Liver (tissue), 3 donors: ENCODE results near the gene RER1.

Experiments
- ATF3 ChIP-seq: IDR thresholded peaks from 2 replicates; pipeline ENCODE4 v1.6.1; 2016; ENCODE audit warnings: antibody characterized with exemption
- EGR1 ChIP-seq, 2 donors: IDR thresholded peaks; 2 replicates each; pipeline ENCODE4 v1.6.1; 2016 to 2018; ENCODE audit warnings: antibody characterized with exemption in 2 of 2, low read depth in 2 of 2
- GABPA ChIP-seq, 2 donors: IDR thresholded peaks in 1 of 2; conservative IDR thresholded peaks in 1 of 2; 2 replicates each; pipeline ENCODE4 v1.6.1; 2016; ENCODE audit warnings: antibody characterized with exemption in 2 of 2, mild to moderate bottlenecking in 1 of 2, moderate library complexity in 1 of 2
- HNF4G ChIP-seq: IDR thresholded peaks from 2 replicates; pipeline ENCODE4 v1.6.1; 2016; ENCODE audit warnings: antibody characterized with exemption
- JUND ChIP-seq, 2 donors: IDR thresholded peaks; 2 replicates each; pipeline ENCODE4 v1.6.1; 2016; ENCODE audit warnings: antibody characterized with exemption in 2 of 2
- NR2F2 ChIP-seq: IDR thresholded peaks from 2 replicates; pipeline ENCODE4 v1.6.1; 2016; ENCODE audit warnings: antibody characterized with exemption
- RAD21 ChIP-seq, 2 donors: IDR thresholded peaks; 2 replicates each; pipeline ENCODE4 v1.6.1; 2016; ENCODE audit warnings: antibody characterized with exemption in 2 of 2, mild to moderate bottlenecking in 2 of 2
- REST ChIP-seq: IDR thresholded peaks from 2 replicates; pipeline ENCODE4 v1.6.1; 2016; ENCODE audit warnings: antibody characterized with exemption, mild to moderate bottlenecking
- TAF1 ChIP-seq: conservative IDR thresholded peaks from 2 replicates; pipeline ENCODE4 v1.6.1; 2016; ENCODE audit warnings: antibody characterized with exemption, mild to moderate bottlenecking
- YY1 ChIP-seq: IDR thresholded peaks from 2 replicates; pipeline ENCODE4 v1.6.1; 2016; ENCODE audit warnings: antibody characterized with exemption, mild to moderate bottlenecking
- ZBTB33 ChIP-seq: IDR thresholded peaks from 2 replicates; pipeline ENCODE4 v1.6.1; 2016; ENCODE audit warnings: antibody characterized with exemption
- TF ChIP-seq, protein P1 (sequence below): fragments of 150-350 bp; IDR thresholded peaks from 2 replicates; pipeline ENCODE4 v1.5.1; 2017; ENCODE audit warnings: improper control_type of control experiment, low read depth, low read length; ENCODE audit not compliant: missing input control
- TF ChIP-seq, protein P2 (sequence below): IDR thresholded peaks from 2 replicates; pipeline ENCODE4 v1.6.1; 2016; ENCODE audit warnings: antibody characterized with exemption
- donor health status: healthy.
- donor health status: healthy.

- TF ChIP-seq TAF1 (no peak), EGR1 (IDR thresholded peaks at IDR 0.05; ENCODE audit: low read depth in 2 of 2) (no peak), NR2F2 (no peak), RAD21 (IDR thresholded peaks at IDR 0.05) (no peak), GABPA (IDR thresholded peaks at IDR 0.05 in 1 of 2, conservative IDR thresholded peaks at IDR 0.05 in 1 of 2) (no peak), REST (no peak), HNF4G (no peak), ZBTB33 (no peak), ATF3 (no peak), JUND (IDR thresholded peaks at IDR 0.05) (no peak), YY1 (no peak)
- TF ChIP-seq, protein P1, sequence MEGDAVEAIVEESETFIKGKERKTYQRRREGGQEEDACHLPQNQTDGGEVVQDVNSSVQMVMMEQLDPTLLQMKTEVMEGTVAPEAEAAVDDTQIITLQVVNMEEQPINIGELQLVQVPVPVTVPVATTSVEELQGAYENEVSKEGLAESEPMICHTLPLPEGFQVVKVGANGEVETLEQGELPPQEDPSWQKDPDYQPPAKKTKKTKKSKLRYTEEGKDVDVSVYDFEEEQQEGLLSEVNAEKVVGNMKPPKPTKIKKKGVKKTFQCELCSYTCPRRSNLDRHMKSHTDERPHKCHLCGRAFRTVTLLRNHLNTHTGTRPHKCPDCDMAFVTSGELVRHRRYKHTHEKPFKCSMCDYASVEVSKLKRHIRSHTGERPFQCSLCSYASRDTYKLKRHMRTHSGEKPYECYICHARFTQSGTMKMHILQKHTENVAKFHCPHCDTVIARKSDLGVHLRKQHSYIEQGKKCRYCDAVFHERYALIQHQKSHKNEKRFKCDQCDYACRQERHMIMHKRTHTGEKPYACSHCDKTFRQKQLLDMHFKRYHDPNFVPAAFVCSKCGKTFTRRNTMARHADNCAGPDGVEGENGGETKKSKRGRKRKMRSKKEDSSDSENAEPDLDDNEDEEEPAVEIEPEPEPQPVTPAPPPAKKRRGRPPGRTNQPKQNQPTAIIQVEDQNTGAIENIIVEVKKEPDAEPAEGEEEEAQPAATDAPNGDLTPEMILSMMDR = no peak
- TF ChIP-seq, protein P2, sequence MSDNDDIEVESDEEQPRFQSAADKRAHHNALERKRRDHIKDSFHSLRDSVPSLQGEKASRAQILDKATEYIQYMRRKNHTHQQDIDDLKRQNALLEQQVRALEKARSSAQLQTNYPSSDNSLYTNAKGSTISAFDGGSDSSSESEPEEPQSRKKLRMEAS = no peak
Measured at GRCh38 chr1:2354511-2355372, 36.9 kb upstream of the RER1 start.
